Measurements from ENCODE around the gene GRAMD2B.

DNA sequence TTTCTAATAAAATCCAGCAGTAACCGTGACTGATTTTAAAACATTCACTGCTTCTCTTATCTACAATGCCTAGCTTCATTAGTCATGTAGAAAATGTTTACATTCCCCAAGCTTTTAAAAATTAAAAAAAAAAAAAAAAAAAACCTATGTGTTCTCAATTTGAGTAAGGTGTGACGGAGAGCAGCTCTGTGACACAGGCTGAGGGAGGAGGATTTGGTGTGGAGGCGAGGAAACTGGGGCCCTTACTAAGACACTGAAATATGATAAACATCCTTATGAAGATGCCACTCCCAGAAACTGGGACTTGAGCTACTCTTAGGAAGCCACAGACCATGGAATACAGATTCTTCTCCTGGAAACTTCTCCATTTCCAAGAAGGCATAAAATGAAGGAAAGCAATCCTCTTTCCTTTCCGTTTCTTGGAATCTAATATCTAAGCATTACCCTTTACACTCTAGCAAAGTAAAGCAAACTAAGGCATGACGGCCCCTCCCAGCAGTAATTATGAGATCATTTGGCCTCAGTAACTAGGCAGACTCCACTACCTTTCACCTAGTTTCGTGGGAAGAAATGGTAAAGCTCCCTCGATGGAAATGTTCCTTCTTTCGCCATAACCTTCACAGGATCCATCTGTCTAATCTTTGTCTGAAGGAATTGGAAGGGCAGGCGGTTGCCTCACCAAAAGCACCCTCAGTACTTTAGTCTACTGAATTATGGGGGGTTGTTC, 23.5 kb downstream of the GRAMD2B start:
- TF ChIP-seq, protein P1, sequence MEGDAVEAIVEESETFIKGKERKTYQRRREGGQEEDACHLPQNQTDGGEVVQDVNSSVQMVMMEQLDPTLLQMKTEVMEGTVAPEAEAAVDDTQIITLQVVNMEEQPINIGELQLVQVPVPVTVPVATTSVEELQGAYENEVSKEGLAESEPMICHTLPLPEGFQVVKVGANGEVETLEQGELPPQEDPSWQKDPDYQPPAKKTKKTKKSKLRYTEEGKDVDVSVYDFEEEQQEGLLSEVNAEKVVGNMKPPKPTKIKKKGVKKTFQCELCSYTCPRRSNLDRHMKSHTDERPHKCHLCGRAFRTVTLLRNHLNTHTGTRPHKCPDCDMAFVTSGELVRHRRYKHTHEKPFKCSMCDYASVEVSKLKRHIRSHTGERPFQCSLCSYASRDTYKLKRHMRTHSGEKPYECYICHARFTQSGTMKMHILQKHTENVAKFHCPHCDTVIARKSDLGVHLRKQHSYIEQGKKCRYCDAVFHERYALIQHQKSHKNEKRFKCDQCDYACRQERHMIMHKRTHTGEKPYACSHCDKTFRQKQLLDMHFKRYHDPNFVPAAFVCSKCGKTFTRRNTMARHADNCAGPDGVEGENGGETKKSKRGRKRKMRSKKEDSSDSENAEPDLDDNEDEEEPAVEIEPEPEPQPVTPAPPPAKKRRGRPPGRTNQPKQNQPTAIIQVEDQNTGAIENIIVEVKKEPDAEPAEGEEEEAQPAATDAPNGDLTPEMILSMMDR (conservative IDR thresholded peaks at IDR 0.05 in 1 of 2, IDR thresholded peaks at IDR 0.05 in 1 of 2; ENCODE audit: extremely low read depth in 1 of 2, insufficient read depth in 1 of 2, low read depth in 1 of 2, low read length in 2 of 2): no peak
- no peak for TF ChIP-seq EZH2 (IDR thresholded peaks at IDR 0.05; ENCODE audit: borderline replicate concordance, low read length)

Data from mammary epithelial cell (primary cell).